Thyroid gland (tissue), 4 donors: Measurements from ENCODE around the gene MYH14.

Experiments used
- CTCF ChIP-seq, 6 experiments: fragments of 200-600 bp in 3 of 6; fragments of 450-650 bp in 3 of 6; sonication (generic) in 3 of 6; IDR thresholded peaks; one replicate each; pipeline ENCODE4 v1.5.1; 2016 to 2019; ENCODE audit warnings: antibody characterized with exemption in 6 of 6, mild to moderate bottlenecking in 2 of 6, inconsistent platforms in 1 of 6, moderate library complexity in 1 of 6
- POLR2A ChIP-seq, 2 donors: fragments of 450-650 bp; IDR thresholded peaks; one replicate each; pipeline ENCODE4 v1.6.1; 2017; ENCODE audit warnings: antibody characterized with exemption in 2 of 2, mild to moderate bottlenecking in 2 of 2, moderate library complexity in 1 of 2

GRCh38 chr19:50210425-50210824, 7.0 kb downstream of the MYH14 start:
- TF ChIP-seq CTCF (IDR thresholded peaks at IDR 0.05) (no peak), POLR2A (IDR thresholded peaks at IDR 0.05) (no peak)
